Renal cortex interstitium (tissue), 11 donors: ENCODE data around the gene SLC25A13. TPM values are rescaled to one million over a fixed set of nuclear protein-coding genes. Genes with fewer than 3 reads are reported as not detected.

ENCODE experiments used
- DNase-seq, 11 donors: peaks; one replicate each; pipeline ENCODE4 v3.0.0-alpha.2; 2013; ENCODE audit warnings: low read depth in 9 of 11, low spot score in 4 of 11; ENCODE audit errors: extremely low read depth in 1 of 11
- polyA plus RNA-seq, 3 donors: library from polyadenylated mRNA; unstranded; fragments of 120-200 nt; gene quantifications; one replicate each; pipeline ENCODE4 v1.2.1, GENCODE V29; 2013; ENCODE audit not compliant: insufficient read length in 3 of 3

SLC25A13 gene
- polyA plus RNA-seq, 3 donors: 39.4 to 46.4 (median 45.6) TPM

DNA sequence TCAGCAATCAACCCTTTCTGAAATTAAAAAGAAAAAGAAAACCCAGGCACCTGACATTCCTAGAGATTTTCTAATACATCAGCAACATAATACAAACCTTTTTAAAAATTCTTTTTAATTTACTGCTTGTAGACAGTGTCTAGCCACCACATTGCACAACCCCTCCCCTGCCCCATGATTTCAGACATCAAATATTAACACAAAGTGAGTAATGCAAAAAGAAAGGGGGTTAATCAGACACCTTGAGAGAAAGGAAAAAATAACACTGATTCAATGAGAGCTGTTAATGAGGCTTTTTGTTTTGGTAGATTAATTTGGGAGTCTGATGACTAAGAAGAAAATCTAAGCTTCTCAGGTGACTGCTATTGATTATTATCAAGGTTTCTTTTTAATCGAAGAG, 55.3 kb downstream of the SLC25A13 start:
- no peak for DNase-seq

DNA sequence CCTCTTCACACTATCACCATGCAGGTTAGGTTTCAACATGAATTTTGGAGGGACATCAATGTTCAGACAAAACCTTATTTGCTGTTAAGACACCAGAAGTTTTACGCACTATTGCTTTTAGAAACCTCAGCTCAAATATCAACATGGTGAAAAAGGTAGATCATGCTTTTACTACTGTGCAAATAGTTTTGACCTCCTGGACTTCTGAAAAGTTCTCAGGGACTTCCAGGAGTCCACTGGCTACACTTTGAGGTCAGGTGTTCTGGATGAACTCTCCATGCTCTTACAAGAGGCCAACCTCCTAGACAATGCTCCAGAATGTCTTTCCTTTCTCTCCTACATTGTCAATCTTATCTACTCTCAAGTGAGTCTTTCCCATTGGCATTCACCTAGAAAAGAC, 55.9 kb downstream of the SLC25A13 start:
- no peak for DNase-seq

DNA sequence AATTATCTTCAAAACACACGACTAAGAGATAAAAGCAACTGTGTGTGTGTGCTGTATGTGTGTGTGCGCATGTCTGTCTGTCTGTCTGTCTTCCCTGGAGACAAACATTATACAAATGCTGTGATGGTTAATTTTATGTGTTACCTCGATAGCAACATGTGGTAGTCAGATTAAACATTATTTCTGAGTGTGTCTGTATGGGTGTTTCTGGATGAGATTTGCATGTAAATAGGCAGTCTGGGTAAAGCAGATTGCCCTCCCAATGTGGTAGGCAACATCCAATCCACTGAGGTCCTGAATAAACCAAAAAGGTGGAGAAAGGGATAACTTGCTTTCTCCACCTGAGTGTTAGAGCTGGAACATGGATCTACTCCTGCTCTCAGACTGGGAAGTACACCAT, 67.9 kb downstream of the SLC25A13 start:
- no peak for DNase-seq

DNA sequence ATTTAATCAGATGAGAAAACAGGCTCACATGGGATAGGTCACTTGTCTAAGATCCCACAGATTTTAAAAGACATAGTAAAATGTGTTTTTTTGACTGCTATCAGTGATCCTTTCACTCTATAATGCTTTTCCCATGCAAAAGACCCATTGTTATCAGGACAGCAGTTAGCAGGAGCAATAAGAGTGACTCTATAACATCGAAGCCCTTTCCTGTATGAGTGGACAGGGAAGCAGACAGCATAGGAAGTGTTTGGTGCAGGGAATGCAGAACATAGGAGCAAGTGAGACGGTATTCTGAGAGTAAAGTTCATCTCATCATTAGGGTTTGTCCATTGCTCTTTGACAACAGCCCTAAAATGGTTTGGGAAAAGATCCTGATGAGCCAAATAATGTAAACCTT, 68.5 kb downstream of the SLC25A13 start:
- no peak for DNase-seq

DNA sequence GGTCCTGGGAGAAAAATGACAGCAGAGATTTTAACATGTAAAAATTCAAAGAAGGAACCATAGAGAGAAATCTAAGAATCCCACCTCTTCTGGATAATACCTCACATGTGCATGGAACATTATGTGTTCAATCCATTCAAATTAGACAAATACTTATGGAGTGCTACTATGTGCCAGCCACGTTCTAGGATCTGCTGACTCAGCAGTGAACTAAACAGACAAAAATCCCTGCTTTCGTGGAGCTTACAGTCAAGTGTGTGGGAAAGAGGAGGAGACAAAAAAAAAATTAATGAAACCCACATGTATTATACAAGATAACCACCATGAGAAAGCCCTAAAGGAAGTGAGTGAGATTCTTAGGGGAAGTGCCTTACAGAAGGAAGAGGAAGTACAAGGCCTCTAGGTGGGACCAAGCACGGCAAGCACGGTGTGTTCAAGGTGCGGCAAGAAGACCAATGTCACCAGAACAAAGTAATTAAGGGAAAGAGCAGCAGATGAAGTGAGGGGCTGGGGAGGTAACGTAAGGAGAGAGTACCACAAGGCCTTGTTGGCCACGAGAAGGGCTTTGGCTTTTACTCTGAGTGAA, 71.0 kb downstream of the SLC25A13 start:
- DNase-seq: no peak

DNA sequence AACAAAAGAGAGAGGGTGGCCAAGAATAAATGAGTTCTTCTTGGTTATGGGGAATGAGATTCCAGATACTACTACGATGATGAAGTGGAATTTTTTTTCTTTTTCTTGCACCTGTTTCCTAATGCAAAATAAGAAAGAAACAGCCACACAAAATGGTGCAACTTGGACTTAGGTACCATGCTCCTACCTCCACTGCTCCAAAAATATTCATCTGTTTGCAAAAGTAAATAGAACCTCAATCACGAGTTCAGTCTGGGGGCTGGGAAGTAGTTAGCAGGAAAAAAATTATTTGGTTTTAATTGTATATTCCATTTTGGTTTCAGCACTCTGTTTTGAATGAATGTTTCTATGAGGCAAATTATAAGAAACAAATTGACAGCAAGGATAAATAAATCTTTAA, 73.5 kb downstream of the SLC25A13 start:
- no peak for DNase-seq

DNA sequence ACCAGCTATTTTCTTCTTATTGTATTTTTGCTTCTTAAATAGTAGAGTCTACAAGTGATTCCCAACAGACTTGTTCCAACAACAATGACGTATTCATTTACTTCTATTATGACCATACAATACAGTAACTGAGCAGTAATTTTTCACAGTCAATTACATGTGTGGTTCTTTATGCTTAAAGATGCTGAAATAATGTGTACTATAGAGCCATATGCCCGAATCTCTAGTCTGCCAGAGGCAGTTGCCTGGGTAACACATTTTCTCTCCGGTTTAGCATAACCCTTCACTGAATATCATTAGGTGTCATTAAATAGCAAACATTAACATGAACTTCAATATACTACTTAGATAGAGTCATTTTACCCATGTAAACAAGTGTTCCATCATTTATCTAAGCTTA, 75.0 kb downstream of the SLC25A13 start:
- DNase-seq: no peak

DNA sequence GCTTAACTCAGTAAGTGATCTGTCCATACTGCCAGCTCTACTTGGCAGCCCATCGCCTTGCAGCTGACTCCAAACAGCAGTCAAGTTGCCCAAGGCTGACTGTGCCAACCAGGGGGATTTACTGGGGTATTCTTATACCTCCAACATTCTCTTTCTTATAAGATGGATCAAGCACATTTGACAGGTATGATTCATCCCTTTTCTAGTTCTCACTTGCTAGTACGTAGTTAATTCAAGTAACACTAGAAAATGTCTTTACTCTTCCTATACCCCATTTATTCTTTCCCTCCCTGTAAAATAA, 77.0 kb downstream of the SLC25A13 start:
- no peak for DNase-seq

DNA sequence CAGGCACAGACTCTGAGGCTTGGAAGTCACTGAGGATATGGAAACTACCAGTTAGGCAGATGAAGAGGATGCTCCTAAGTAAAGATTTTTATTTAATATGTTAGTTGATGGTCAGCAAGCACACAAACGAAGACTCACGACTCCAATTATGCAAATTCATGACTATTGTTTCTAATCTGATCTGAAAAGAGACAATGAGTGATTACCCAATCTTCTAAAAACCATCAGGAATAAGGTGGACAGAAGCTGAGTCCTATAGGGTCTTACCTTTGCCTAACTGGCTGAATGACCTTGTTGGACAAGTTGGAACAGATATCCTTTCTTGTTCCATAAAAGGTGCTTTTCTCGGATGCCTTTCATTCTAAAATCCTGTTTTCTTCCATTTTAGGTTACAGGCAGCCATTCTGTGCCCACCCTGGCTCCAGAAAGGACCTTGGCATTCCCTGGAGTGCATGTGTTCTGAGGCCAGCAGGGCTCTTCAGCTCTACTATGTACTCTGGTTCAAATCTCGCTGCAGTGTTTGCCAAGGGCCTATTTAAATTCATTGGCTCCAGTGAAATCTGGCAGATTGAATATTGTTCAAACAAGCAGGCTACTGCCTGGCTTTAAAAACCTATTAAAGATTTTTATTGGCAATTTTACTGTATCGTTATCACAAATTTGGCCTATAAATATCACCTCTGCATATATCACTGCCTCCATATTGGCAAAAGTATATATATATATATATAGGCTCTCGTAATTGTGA, 77.5 kb downstream of the SLC25A13 start:
- no peak for DNase-seq

DNA sequence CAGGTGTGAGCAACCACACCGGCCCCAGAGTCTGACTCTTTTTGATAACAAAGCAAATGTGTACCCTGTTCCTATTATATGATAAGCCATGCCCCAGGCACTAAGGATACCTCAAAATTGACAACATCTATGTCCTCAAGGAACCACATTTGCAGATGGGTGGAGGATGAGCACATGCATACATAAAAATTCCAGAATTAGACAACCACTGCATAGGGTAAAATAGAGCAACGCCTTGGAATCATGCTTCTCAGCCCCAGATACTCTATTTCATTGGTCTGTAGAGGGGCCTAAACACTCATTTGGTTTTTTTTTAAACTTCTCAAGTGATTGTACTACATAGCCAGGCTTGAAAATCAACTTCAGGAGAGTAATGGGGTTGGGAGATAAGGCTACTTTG, 78.7 kb downstream of the SLC25A13 start:
- DNase-seq: no peak

DNA sequence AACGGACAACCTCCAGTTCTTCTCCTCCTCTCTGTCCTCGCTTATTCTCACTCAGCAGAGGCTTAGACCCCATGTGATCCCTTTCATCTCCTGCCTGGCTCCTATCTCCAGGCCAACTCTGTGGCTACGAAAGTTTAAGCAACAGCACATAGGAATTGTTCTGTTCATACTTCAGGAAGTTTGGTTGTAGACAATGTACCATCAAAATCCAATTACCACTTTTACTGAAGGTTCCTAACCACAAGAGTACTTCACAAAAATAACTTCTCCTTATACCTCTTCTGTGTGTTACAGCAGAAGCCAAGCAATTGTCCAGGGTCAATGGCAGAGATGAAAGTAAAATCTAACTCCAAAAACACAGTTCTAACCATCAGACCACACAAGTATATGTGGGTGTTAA, 80.0 kb downstream of the SLC25A13 start:
- no peak for DNase-seq

DNA sequence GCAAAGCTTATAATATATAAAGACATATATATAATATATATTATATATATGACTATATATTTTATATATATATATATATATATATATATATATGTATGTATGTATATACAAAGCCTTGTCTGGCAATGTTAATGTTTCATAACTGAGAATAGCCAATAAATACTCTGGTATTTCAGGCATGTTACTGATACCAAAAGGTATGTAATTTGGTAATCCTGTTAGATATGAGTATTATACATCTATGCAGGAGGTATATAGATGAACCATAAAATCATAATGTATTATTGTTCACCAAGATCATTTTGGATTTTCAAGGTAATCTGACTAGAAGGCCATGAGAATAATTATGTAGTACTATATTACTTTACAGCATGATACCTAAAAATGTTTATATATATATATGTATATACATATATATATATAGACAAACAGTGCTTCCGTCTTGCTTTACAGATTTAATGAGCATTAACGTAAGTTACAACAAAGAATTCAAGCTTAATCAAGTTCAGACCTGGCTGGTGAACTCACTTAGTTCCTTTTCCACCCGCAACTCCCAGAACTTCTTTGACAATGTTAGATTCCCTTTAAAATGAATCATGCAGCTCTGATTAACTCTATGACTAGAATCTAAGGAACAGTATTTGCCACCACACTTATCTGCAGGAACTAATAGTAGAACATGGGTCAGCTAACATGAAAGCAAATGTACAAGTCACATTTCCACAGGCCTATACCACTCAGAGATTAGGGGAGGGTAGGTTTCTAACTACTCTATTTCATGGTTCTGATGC, 82.7 kb downstream of the SLC25A13 start:
- DNase-seq: no peak

DNA sequence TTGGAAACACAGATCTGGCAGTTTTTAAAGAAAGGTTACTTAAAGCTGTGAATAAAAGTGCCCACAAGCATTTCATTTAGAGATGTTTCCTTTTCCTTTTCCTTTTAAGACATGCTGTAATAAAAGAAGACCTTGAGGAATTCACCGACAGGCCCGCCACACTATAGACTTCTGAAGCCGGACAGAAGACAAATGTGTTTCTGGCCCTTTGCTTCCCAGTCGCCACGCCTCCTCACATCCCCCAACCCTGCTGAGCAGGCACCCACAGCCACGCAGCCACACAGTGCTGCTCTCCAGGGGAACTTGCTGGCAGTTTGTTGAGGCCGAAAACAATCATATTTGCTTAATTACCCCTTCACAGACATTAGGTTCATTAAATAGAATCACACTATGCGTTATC, 83.4 kb downstream of the SLC25A13 start:
- peak in 2 of 11 donors; percentile 5 to 9 for DNase-seq

DNA sequence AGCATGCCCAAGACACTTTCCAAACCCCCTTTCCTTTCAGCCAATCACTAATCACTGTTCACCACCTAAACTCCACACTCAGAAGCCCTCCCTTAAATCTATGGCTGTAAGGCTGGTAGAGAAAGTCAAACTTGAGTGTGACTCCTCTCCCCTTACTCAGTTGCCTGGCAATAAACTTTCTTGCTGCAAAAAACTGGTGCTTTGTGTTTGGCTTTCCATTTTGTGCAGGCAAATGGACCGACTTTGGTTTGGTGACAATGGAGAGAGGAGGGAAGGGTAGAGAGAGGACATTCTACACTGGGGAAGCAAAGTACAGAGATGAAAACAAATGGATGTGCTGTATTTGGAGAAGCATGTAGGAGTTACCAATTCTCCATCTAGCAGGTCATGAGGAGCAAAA, 84.9 kb downstream of the SLC25A13 start:
- no peak for DNase-seq

DNA sequence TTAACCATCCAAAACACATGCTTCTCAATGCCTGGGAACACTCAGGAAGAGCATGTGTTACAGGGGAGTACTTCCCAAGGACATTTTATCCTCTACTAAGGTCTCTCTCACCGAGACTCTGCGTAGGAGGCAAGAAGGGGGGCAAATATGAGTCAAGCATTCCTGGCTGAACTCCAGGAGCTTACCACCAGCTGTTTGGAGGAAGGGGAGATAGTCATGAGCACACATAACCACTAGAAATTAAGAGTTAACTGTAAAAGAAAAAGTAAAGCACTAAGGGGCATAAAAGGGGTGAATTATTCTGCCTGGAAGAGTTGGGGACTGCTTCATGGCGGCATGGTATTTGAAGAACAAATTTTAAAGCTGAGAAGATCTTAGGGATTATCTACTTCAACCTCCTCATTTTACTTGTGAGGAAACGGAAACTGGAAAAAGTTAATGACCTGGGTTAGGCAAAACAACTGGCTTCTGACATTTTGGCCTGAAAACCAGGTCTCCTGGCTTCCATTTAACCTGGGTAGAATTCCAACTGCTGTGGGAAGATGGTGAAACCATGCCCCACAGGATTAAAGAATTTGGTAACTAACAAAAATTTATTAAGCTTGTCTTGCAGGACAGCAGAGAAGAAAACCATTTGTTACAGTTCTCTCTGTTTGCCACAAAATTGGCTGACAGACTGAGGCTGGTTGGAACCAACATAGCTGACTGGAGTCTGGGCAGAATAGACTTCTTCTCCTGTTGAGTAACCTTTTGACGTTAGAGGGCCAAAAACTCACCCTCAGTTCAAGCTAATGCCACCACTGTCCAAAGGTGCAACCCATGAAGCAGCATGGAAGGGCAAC, 85.5 kb downstream of the SLC25A13 start:
- peak; percentile 19 to 56 (median 41) for DNase-seq

DNA sequence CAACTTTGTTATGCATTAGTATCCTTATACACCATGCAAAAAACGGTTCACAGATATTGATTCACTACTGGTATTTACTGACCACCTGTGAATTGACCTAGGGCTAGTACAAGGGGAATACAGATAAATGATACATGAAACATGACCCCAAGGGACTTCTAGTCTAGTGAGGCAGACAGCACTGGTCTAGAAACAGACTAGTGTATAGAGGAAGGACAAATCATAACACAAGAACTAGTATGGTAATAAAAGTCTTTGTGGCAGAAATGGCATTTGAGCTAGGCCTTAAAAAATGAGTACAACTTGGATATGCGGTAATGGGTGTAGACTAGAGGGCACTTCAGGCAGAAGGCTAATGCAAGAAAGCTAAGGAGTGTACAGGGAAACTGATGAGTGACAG, 86.6 kb downstream of the SLC25A13 start:
- DNase-seq: no peak

DNA sequence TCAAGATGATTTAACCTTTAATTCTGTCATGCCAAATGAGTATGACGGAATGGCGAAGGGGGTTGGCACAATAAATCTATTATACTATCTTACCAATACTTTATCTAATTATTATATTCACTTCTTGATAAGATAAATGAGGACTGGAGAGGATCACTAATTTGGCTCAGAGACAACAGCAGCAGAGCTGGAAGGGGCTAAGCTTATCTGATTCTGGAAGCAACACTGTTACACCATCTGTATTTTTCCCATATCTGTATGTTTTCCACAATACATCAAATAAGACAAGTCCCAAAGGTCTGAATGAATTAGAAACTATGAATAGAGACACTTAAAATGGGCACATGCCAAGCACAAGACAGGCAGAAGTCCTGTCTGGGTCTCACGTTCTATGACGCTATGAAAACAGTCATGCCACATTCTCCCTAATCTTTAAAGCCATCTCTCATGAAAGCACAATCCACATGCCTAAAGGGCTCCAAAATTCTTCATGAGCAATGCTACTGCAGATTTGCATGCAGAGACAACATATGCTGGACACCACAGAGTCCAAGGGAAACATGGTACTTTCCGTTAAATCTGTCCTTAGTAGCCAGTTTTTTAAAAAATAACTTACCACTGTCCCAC, 88.3 kb downstream of the SLC25A13 start:
- no peak for DNase-seq

DNA sequence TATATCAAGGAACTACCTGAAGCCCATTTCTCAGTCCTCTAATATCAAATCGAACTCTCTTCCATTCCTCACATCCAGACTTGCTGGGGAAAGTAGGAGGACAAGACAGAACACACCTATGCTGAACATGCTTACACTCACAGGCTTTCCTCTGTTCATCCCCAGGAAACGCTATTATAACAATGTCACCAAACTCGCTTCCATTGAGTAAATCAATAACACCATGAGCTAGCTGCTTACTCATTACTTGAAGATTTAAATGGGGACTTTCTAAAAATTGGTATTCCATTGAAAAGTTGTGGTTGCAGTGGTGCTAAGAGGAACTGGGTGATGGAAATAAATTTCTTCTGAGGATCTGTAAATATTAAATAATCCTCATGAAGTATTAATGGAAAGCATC, 88.8 kb downstream of the SLC25A13 start:
- DNase-seq: no peak

DNA sequence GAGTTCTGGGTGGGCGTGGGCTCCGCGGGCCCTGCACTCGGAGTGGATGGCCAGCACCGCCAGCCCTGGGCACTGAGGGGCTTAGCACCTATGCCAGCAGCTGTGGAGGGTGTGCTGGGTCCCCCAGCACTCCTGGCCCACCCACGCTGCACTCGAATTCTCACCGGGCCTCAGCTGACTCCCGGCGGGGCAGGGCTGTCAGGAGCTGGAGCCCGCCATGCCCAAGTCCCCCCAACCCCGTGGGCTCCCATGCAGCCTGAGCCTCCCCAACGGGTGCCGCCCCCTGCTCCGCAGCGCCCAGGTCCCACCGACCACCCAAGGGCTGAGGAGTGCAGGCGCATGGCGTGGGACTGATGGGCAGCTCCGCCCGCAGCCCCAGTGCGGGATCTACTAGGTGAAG, 93.1 kb downstream of the SLC25A13 start:
- DNase-seq: no peak
